Gastrocnemius medialis (tissue), 4 donors: ENCODE data around the gene LYST.

Experiments
- POLR2A ChIP-seq, 2 donors: fragments of 450-650 bp; IDR thresholded peaks; one replicate each; pipeline ENCODE4 v1.6.1; 2017; ENCODE audit warnings: antibody characterized with exemption in 2 of 2, mild to moderate bottlenecking in 2 of 2, moderate library complexity in 2 of 2
- TF ChIP-seq, protein P1 (sequence below), 5 experiments: fragments of 450-650 bp in 3 of 5; fragments of 200-600 bp in 2 of 5; sonication (generic) in 2 of 5; IDR thresholded peaks in 4 of 5; conservative IDR thresholded peaks in 1 of 5; 1 replicate in 4 of 5; 2 replicates in 1 of 5; pipeline ENCODE4 v1.5.1; 2016 to 2019; ENCODE audit warnings: antibody characterized with exemption in 5 of 5, mild to moderate bottlenecking in 3 of 5, moderate library complexity in 3 of 5

DNA sequence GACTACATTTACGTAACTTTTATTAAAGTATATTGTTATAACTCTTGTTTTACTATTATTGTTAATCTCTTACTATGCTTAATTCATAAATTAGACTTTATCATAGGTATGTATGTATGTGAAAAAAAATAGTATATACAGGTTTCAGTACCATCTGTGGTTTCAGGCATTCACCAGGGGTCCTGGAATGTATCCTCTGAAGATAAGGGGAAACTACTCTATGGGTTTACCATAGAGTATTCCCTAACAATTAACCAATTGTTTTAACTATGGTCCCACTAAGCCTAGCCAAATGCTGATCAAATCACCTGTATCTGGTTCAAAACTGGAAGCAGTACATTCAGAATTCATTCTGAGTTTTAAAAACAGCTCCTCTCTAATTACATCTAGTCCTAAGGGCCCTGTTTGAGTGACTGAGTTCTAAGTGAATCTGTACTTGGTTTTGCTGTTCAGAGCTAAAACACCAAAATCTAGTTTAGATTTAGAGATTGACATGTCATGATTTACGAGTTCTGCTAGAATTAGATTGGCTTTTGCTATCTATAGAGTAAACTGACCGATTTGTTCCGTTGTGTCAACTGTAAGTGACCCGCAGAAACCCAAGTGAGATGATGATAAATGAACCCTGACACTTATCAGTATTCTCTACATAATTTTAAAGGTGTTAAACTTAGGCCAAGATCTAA lies 123.6 kb downstream of the LYST start:
- TF ChIP-seq, protein P1, sequence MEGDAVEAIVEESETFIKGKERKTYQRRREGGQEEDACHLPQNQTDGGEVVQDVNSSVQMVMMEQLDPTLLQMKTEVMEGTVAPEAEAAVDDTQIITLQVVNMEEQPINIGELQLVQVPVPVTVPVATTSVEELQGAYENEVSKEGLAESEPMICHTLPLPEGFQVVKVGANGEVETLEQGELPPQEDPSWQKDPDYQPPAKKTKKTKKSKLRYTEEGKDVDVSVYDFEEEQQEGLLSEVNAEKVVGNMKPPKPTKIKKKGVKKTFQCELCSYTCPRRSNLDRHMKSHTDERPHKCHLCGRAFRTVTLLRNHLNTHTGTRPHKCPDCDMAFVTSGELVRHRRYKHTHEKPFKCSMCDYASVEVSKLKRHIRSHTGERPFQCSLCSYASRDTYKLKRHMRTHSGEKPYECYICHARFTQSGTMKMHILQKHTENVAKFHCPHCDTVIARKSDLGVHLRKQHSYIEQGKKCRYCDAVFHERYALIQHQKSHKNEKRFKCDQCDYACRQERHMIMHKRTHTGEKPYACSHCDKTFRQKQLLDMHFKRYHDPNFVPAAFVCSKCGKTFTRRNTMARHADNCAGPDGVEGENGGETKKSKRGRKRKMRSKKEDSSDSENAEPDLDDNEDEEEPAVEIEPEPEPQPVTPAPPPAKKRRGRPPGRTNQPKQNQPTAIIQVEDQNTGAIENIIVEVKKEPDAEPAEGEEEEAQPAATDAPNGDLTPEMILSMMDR (IDR thresholded peaks at IDR 0.05 in 4 of 5, conservative IDR thresholded peaks at IDR 0.05 in 1 of 5) = no peak
- no peak for TF ChIP-seq POLR2A (IDR thresholded peaks at IDR 0.05)
